Measurements from ENCODE around the gene IL22RA1.

Gene IL22RA1

DNA sequence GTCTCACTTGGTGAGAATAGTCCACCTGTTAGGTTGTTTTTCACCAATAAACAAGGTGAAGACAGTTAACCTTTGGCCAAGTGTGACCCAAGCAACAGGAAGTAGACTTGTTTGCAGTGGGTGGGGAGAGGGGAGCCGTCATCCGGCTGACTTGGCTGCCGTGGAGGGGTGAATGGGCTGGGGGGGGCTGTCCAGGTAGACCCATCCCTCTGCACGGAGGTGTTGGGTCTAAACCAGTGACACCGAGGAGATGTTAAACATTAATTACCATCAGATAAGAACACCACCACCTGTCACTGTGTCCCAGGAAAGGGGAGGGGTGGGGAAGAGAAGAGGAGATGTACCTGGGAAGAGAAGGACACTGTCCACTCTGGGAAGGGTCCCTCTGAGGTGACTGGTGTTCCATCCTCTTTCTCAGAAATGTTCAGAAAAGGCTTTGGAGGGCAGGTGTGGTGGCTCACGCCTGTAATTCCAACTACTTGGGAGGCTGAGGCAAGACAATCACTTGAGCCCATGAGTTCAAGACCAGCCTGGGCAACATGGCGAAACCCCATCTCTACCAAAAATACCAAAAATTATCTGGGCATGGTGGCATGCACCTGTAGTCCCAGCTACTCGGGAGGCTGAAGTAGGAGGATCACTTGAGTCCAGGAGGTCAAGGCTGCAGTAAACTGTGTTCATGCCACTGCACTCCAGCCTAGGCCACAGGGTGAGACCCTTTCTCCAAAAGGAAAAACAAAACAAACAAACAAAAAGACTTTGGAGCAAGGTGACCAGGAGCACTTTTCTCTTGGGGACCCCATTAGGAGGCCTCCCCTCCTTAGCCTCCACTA, 24.3 kb downstream of the IL22RA1 start:
- H3K27ac Mint-ChIP-seq = no peak overlapping the region
- no peaks in the 10 kb centered on the region for H3K36me3 Mint-ChIP-seq
- no peaks in the 10 kb centered on the region for H3K9me3 Mint-ChIP-seq (ENCODE audit: low read depth)
- H3K4me3 Mint-ChIP-seq = no peak overlapping the region
- peaks cover 11% of the 10 kb centered on the region for H3K27me3 Mint-ChIP-seq
- H3K4me1 Mint-ChIP-seq (ENCODE audit: low read depth) = no peaks in the 10 kb centered on the region

DNA sequence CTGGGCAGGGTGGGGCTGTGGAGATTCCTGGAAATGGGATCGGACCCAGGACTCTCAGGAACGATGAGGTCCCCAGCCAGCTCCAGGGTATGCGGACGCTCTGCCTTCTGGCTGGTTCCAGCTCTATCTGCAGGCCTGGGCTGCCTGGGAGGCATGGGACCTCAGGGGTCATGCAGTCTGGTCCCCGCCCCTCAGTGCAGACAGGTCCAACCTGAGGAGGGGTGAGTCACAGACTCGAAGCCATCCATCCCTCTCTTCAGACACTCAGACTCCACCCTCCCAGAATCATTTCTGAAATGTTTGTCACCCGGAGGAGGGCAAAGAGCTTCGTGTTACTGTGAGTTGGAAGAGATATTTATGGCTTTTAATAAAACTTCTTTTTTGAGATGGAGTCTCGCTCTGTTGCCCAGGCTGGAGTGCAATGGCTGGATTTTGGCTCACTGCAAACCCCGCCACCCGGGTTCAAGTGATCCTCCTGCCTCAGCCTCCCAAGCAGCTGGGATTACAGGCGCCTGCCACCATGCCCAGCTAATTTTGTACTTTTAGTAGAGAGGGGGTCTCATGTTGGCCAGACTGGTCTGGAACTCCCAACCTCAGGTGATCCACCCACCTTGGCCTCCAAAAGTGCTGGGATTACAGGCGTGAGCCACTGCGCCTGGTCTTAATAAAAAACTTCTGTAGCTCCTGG, 25.1 kb downstream of the IL22RA1 start:
- Mint-ChIP-seq H3K4me1 (ENCODE audit: low read depth) (no peaks in the 10 kb centered on the region), H3K9me3 (ENCODE audit: low read depth) (no peaks in the 10 kb centered on the region), H3K4me3 (no peak overlapping the region), H3K36me3 (no peaks in the 10 kb centered on the region), H3K27ac (no peak overlapping the region), H3K27me3 (peaks cover 14% of the 10 kb centered on the region)

DNA sequence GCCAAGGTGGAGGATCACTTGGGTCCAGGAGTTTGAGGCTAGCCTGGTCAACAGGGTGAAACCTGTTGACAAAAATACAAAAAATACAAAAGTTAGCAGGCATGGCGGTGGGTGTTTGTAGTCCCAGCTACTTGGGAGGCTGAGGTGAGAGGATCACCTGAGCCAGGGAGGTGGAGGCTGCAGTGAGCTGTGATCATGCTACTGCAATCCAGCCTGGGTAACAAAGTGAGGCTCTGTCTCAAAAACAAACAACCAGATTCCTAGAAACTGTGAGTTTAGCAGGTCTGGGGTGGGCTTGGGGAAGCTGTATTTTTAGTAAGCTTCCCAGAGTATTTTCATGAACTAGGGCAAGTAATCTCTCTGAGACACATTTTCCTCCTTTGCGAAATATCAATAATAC, 25.8 kb downstream of the IL22RA1 start:
- Mint-ChIP-seq H3K36me3 (no peaks in the 10 kb centered on the region), H3K27me3 (peaks cover 14% of the 10 kb centered on the region), H3K27ac (no peak overlapping the region), H3K9me3 (ENCODE audit: low read depth) (no peaks in the 10 kb centered on the region), H3K4me3 (no peak overlapping the region), H3K4me1 (ENCODE audit: low read depth) (peaks cover 6% of the 10 kb centered on the region)

DNA sequence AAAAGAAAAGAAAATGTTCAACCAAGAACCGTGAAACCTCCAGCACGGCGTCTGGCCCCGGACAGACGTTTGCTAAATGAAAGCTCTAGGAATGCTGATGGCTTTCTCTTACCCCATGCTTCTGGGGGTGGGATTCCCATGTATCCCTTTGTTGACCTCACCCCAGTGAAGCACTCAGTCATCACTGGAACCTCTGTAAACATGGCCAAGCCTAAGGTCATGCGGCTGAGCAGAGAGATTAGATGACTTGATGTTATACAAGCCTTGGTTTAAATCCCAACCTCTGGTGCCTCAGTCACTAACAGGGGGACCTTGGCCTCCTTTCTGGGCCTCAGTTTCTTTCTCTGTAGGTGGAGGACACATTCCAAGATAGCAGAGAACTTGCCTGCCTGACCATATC, 28.2 kb downstream of the IL22RA1 start:
- no peaks in the 10 kb centered on the region for H3K36me3 Mint-ChIP-seq
- peaks cover 6% of the 10 kb centered on the region for H3K4me1 Mint-ChIP-seq (ENCODE audit: low read depth)
- H3K9me3 Mint-ChIP-seq (ENCODE audit: low read depth) = no peaks in the 10 kb centered on the region
- H3K4me3 Mint-ChIP-seq = no peak overlapping the region
- H3K27me3 Mint-ChIP-seq = peaks cover 14% of the 10 kb centered on the region
- H3K27ac Mint-ChIP-seq = no peak overlapping the region

DNA sequence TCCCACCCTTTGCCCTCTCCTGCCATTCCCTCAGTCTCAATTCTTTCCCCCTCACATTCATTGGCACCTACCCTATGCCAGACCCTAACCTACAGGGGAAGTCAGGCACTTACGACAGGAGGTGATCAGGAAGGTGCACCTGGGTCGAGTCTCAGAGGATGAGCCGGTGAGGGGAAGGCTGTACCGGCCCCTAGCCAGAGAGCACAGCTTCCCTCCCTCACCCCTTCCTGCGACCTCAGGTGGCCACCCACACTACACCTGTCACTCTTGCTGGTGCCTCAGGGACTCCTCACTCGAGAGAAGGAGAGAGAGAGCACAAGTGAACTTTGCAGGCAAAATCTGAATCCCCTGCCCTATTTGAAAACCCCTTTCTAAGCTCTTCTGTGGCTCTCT, 29.3 kb downstream of the IL22RA1 start:
- peaks cover 14% of the 10 kb centered on the region for H3K27me3 Mint-ChIP-seq
- peaks cover 6% of the 10 kb centered on the region for H3K4me1 Mint-ChIP-seq (ENCODE audit: low read depth)
- H3K36me3 Mint-ChIP-seq = no peaks in the 10 kb centered on the region
- H3K9me3 Mint-ChIP-seq (ENCODE audit: low read depth) = no peaks in the 10 kb centered on the region
- no peak overlapping the region for H3K4me3 Mint-ChIP-seq
- no peak overlapping the region for H3K27ac Mint-ChIP-seq

DNA sequence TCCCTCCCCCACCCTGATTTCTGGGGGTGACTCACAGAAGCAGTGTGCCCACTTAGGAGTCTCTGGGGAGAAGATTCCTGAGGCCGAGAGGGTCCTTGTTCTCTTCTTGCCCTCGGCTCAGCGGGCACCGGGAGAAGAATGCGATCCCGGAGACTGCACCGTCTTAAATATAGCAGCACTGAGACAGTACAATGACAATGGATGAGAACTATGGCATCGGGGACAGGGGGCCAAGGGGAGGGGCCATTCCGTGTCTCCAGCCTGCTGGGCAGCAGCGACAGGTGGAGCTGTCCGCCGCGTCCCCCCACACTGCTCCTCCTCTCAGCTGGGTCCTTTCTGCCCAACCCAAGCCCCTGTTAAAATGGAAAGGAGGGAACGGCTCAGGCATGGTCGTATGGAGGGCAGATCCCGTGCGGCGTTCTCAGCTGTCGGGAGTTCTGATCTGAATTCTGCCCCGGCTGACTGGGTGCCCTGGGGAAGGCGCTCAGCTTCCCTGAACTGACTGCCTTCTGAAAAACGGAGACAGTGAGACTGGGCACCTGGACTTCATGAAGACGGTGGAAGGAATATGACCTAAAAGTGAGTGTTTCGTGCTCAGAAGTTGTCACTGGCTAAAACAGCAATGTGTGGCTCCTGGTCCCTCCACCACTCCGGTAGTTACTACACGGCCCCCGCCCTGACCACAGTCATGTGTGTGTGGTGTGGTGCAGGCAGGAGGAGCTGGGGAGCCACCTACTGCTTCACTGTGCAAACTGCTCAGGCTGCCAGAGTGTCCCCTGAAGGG, 30.8 kb downstream of the IL22RA1 start, which contains the start of gene MYOM3:
Gene MYOM3 (minus strand): TSS at position 140 of the 784 bp plus-strand sequence. CDS start 3,499 bp downstream, outside the sequence.
- Mint-ChIP-seq H3K27ac (no peak within 1 kb of the TSS), H3K4me1 (ENCODE audit: low read depth) (peaks cover 6% of the 10 kb centered on the region), H3K27me3 (peaks cover 9% of the 10 kb centered on the region), H3K4me3 (peak within 1 kb of the TSS; percentile 47), H3K36me3 (no peaks in the 10 kb centered on the region), H3K9me3 (ENCODE audit: low read depth) (no peaks in the 10 kb centered on the region)

DNA sequence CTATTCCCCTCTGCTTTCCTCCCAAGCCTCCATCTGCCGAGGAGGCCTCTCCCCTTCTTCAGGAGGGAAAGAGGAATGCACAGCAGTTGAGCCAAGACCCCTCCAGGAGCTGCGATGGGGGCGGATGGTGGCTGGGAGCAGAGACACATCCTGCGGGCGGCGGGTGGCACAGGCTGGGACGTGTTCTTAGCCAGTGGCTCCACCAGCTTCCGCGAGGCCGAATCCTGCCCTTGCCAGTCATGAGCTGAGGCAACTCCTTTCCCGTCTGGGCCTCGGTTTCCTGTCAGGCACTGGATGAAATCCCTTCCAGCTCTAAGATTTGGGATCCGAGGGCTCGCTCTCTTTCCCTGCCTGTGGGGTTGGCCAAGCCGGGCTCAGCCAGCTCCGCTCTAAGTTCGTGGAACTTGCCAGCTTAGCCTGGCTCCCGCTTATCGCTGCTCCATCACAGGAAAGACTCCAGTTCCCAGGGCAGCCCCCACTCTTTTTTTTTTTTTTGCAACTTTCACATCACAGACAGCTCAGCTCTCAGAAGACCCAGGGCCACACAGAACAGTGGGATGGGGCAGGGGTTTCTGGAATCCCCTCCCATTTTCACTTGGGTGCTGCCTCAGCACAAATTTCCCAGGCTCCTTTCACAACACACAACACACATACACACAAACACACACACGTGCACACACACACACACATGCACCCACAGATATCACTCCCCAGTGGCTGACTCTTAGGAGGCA, 31.5 kb downstream of the IL22RA1 start:
- Mint-ChIP-seq H3K4me1 (ENCODE audit: low read depth) (peaks cover 6% of the 10 kb centered on the region), H3K9me3 (ENCODE audit: low read depth) (no peaks in the 10 kb centered on the region), H3K27me3 (peaks cover 8% of the 10 kb centered on the region), H3K4me3 (no peak overlapping the region), H3K27ac (no peak overlapping the region), H3K36me3 (no peaks in the 10 kb centered on the region)

DNA sequence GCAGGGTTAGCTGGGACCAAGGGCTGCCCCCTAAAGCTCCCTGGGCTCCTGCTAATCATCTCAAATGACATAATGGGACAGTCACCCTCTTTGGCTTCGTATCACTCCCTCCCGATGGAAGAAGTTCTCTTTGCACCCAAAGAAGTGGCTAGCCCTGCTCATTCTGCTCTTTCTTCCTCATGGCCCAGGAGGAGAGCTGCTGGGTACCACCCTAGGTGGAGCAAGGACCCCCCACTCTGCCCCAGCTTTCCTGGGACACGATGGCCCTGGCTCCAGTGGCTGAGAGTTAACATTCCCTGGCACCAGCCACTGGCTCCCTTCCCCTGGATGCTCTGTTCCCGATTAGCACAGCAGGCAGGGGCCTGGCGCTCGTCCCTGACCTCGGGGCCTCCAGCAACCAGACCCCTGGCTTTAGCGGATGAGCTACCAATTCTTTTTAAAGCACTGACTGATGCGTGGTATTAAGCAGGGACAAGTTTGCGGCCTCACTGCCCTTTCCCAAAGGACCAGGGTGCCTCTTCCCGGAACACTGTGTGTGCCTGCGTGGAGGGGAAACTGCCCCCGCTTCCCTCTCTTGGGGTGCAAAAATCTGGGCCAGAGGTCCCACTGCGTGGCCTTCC, 32.2 kb downstream of the IL22RA1 start:
- Mint-ChIP-seq H3K4me3 (no peak overlapping the region), H3K27ac (no peak overlapping the region), H3K36me3 (no peaks in the 10 kb centered on the region), H3K9me3 (ENCODE audit: low read depth) (no peaks in the 10 kb centered on the region), H3K27me3 (peaks cover 5% of the 10 kb centered on the region), H3K4me1 (ENCODE audit: low read depth) (peaks cover 6% of the 10 kb centered on the region)

DNA sequence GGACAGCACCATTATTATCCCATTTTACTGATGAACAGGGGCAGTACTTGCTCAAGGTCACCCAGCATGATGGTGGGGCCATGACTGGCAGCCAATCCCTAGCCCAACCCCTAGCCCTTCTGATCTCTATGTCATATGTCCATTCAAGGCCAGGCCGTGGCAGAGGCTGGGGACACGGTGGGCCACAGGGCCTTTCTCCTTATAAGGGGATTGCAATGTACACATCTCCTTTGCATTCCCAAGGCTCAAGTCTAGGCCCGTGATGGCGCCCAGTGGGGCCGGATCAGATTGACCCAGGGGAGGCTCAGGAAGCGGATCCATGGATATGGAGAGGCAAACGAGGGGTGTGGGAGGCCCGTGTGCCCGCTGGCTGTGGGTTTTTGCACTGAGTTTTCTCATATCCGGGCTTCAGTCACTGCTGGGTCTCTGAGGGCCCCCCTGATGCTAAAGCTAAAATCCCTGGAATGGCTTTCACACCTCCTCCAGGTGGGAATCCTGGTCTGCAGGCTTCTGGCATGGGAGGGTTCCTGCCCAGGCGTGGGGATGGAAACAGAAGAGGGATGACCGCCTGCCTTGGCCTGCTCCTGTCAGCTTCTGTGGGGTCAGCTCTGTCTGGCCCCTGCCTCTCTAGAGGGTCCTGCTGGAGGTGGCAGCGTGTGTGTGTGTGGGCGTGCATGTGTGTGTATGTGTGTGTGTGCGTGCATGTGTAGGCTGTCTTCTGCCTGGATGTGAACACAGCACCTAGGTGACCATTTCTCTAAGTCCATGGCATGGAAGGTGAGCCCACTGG, 33.1 kb downstream of the IL22RA1 start:
- Mint-ChIP-seq H3K27me3 (peaks cover 5% of the 10 kb centered on the region), H3K9me3 (ENCODE audit: low read depth) (no peaks in the 10 kb centered on the region), H3K36me3 (no peaks in the 10 kb centered on the region), H3K4me3 (no peak overlapping the region), H3K27ac (no peak overlapping the region), H3K4me1 (ENCODE audit: low read depth) (peaks cover 6% of the 10 kb centered on the region)

DNA sequence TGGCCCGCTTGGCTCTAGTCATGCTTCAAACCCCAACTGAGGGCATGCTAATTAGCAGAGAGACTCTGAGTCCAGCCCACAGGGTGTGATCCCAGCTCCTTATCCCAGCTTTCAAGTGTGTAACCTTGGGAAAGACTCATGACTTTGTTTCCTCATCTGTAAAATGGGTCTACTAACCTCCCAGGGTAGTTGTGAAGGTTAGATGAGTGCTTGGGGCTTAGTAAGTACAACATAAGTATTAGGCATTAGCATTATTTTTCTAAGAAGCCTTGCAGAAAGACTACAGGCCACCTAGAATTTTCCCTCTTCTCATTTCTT, 33.8 kb downstream of the IL22RA1 start:
- no peak overlapping the region for H3K4me3 Mint-ChIP-seq
- no peaks in the 10 kb centered on the region for H3K9me3 Mint-ChIP-seq (ENCODE audit: low read depth)
- H3K27ac Mint-ChIP-seq = no peak overlapping the region
- no peaks in the 10 kb centered on the region for H3K36me3 Mint-ChIP-seq
- H3K4me1 Mint-ChIP-seq (ENCODE audit: low read depth) = peaks cover 6% of the 10 kb centered on the region
- H3K27me3 Mint-ChIP-seq = peaks cover 5% of the 10 kb centered on the region

DNA sequence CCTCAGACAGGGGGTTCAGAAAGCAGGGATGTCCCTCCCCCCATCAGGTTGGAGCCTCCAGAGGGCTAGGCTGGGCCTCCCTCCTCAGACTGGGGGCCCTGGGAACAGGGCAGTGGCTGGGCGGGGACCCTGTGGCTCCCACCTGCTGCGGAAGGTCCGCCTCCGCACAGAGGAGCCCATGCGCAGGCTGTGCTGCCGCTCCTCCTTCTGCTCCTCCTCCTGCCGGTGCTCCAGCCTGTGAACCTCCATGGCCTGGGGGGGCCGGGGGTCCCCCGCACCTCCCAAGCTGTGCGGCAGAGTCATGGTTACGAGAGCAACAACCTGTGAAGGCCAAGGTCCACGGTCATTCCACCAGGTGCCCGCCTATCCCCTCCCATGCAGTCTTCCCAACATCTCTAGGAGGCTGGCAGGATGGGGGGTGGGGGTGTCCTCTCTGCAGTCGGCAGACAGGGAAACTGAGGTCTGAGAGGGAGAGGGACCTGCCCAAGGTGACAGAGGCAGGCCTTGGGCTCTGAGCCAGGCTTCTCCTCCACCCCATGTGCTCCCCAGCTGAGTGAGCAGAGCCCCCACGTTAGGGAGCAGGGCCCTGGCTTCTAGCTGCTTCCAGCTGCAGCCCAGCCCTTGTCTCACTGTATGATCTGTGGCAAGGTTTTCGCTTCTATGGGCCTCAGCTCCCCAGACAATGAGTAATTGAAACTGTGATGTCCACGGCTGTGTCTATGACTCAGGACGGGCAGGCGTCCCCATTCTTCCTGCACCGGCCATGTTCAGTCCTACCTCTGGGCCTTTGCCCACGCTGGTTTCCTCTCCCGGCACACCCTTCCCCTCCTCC, 34.4 kb downstream of the IL22RA1 start:
- Mint-ChIP-seq H3K4me1 (ENCODE audit: low read depth) (peaks cover 6% of the 10 kb centered on the region), H3K27ac (no peak overlapping the region), H3K4me3 (no peak overlapping the region), H3K9me3 (ENCODE audit: low read depth) (no peaks in the 10 kb centered on the region), H3K27me3 (peaks cover 2% of the 10 kb centered on the region), H3K36me3 (no peaks in the 10 kb centered on the region)

DNA sequence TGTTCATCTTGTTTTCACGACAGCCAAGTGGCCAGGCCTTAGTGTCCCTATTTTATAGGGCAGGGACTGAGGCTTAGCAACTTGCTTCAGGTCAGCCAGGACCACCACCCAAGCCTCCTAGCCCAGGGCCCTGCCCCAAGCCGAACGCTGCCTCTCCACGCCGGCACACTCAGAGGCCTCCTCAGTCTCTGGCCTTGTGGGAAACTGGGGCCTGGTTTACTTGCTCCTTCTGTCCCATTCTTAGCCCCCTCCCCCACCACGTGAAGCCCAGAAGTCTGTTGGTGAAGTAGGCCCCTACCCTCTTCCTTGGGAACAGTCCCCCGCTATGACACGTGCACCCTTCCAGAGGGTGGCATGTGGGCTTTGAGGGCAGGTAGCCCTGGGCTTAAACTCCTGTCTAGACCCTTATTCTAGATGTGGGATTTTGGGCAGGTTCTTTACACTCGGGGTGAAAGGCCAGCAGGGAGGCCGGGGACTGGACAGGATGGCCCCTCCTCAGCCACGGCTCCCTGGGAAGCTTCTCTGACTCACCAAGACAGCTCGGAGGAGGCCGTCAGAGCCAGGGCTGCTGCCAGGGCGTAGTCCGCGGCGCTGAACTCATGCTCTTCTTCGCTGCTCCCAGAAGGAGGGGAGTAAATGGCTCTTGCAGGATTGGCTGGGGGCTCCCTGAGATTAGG, 35.3 kb downstream of the IL22RA1 start:
- Mint-ChIP-seq H3K27ac (no peak overlapping the region), H3K27me3 (no peaks in the 10 kb centered on the region), H3K4me1 (ENCODE audit: low read depth) (peaks cover 4% of the 10 kb centered on the region), H3K4me3 (no peak overlapping the region), H3K9me3 (ENCODE audit: low read depth) (no peaks in the 10 kb centered on the region), H3K36me3 (no peaks in the 10 kb centered on the region)

All from activated naive CD8-positive, alpha-beta T cell (primary cell).